M059J (cell line): ENCODE data around the gene ITGA6. TPM values are rescaled to one million over a fixed set of nuclear protein-coding genes. Genes with fewer than 3 reads are reported as not detected.

Experiments
- DNase-seq: peaks from one replicate; pipeline ENCODE4 v3.0.0-alpha.2; 2012; ENCODE audit warnings: low read depth
- total RNA-seq: library from RNA; depleted of rRNA; stranded (reverse); fragments of >200 nt; shearing (Covaris generic); gene quantifications from 2 replicates; pipeline ENCODE4 v1.2.3, GENCODE V29; 2014

Gene ITGA6
- total RNA-seq, 1 experiment from 2014 or later: 47.7 TPM

GRCh38 chr2:172416447-172417058, 10.8 kb upstream of the ITGA6 start:
- DNase-seq: no peak

DNA sequence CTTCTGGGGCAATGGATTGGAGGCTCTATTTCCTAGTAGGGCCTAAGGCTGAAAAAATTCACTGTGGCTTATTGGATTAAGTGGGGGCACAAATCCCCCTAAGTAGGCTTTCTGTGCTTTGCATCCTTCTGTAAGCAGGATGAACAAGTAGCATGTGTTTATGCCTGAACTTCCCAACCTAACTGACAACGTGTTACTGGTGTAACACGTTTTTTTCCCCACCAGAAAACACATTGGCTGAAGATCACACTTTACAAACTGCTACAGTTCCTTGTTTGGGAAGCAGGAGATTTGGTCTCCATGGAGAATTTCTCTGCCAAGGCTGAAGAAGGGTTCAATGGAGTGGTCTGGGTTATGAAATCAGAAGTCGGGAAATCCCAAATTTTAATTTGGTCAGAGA, 7.2 kb upstream of the ITGA6 start:
- no peak for DNase-seq

DNA sequence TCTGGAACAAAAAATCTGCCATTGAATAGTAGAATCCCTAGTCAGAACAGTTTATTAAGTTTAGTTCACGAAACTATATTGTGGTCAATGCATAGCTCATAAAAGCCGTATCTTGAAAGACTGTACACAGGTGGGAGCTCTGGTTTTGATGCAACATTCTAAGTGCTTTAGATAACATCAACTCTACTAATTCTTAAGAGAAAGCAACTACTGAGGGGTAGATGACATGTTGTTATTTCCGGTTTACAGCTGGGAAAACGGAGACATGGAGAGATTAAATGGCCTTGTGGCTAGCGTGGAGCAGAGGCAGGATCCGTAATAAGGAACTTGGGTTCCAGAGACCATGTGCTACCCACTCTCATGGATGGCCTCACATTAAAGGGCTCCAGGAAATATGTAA, 4.2 kb upstream of the ITGA6 start:
- no peak for DNase-seq

DNA sequence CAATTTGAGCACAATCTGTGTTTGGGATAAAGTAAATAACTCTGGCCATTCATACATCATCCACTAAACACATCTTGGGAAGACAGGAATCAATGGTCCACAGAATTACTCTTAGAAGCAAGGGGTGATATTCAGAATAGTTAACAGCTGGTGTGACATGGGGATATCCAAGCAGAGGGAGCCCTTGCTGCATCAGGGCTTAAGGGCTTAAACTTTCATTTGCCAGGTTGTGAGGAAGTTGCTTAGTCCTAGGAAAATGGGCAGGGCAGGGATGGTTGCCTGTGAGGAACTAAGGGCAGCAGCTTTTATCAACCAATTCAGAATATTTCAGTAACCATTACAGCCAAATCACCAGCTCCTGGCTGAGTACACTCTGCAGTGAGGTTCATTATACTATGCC, 2.0 kb upstream of the ITGA6 start:
- no peak for DNase-seq

DNA sequence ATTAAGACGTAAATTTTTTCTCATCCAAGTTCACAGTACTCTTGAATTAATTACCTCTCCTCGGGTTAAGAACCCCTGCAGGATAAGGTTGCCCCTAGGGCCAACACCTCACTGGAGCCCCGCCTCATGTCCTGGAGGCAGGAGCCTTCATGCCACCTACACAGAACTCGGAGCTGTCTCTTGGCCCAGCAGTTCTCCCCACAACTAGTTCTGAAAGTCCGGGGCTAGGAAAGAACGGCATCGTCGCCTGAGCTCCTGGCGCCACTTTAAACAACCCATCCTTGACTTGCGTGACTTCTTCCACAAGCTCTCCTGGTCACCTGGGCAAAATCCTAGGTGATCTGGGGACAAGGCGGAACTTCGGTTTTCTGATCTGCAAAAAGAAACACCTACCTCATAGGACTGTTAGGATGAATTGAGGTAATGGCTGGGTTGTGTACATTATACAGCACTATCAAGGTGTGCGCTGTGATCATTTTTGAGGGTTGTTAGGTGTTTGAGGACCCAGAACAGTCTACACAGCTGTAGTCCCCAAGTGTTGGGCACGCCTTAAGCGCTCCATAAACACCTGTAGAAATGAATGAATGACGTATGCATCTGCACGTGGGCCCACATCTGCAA, 641 bp upstream of the ITGA6 start:
- DNase-seq: no peak

DNA sequence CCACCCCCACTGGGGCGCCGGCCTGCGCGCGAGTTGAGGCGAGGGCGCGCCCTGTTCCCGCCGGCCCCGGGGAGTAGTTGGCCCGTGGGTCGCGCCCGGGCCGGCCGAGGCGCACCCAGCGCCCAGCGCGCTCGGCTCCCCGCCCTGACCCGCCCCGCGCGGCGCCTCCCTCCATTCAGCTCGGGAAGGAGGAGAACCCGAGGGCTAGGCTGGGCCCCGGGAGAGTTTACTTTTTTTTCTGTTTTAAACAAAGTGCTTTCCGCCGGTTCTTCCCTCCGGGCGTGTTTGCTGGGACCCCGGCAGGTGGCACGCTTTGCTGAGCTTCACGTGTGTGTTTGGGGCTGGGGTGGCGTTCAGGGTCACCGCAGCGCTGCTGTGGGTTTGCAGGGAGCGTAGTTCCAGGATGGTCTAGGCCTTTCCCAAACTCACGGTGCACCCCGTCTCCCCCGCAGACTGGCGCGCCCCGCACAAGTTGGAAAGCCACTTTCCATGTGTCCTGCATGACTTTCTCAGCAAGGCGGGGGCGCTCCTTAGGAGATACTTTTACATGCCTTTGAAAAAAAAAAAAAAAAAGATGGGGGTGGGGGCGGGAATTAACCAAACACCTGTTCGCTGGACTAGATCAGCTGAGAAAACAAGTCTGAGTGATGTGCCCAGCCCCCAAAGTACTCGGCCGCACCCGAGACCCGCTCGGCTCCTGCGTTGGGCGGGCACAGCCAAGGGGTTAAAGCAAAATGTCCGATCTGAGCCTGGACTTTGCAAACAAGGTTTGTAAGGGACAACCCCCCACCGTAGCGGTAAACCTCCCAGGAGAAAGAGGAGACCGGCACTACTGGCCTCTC, 825 bp downstream of the ITGA6 start:
- peak; percentile 45 for DNase-seq

GRCh38 chr2:172428832-172429210, 1.4 kb downstream of the ITGA6 start:
- DNase-seq: no peak

- DNase-seq: no peak
These were observed 2.0 kb downstream of the ITGA6 start for GRCh38 chr2:172429301-172429968.

- DNase-seq: no peak
These were observed 2.6 kb downstream of the ITGA6 start for GRCh38 chr2:172430027-172430426.

GRCh38 chr2:172430678-172431077, 3.3 kb downstream of the ITGA6 start:
- peak; percentile 43 for DNase-seq

GRCh38 chr2:172431463-172431862, 4.1 kb downstream of the ITGA6 start:
- DNase-seq: no peak

GRCh38 chr2:172431993-172432392, 4.6 kb downstream of the ITGA6 start:
- no peak for DNase-seq

DNA sequence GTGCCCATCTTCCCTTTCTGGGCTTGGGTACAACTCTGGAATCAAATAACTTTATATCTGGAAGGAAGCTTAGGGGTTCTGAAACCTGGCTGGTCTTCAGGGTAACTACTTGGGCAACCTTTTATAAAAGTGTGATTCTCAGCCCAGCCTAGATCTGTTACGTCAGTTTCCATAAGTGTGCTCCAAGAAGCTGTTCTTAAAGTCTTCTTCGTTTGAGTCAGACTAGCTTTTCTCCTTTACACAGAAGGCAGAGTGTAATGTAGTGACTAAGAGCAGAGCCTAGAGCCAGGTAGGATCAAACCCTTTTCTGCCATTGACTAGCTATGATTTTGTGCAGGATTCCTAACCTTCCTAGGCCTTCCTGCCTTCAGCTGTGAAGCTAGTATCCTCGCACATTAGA, 5.8 kb downstream of the ITGA6 start:
- DNase-seq: no peak

DNA sequence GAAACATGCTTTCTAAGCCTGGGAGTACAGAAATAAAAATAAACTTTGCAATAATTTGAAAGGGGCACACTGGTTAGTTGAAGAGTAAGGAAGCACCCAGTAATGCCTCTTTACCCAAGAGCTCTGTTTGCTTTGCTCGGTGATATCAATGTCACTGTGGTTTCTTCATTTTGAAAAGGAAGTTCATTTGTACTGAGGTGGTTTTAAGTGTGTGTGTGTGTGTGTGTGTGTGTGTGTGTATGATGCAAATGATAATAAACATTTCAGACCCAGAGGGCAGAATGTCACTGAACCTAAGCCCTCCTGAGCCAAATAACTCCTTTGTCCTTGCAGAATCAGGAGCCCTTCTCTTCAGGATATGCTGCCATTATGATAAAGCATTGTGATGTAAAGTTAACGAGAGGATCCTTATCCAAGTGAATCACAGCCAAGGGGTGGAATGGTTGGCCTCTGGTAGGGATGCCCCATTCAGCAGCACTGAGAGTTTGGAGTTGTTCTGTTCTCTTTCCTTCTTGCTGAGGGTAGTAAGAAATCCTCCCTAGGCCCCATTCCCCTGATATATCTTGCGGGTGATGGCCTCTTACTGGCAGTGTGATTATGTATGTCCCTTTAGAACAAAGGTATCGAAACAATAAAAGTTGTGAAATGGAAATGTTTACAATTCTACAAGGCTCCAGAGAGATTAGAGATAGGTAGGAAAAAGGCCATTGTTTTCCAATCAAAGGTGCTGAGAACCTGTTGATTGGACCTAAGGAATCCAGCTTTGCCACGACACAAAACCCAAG, 7.6 kb downstream of the ITGA6 start:
- peak; percentile 70 for DNase-seq

GRCh38 chr2:172435606-172435911, 8.2 kb downstream of the ITGA6 start:
- DNase-seq: no peak

DNA sequence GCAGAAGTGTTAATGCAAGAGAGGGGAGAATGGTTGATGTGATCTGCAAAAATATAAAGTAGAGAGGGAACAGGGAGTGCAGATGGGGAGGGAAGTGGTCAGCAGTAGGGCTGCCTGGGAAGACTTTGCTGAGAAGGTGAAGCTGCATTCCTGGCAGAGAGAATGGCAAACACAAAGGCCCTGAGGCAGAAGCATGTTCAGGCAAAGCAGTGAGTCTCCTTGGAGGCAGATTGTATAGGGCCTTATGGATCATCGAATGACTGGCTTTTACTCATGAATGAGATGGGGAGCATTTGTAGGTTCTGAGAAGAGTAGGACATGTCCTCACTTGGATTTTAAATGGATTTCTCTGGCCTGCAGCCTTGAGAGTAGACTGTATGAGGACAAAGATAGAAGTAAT, 9.5 kb downstream of the ITGA6 start:
- DNase-seq: no peak

DNA sequence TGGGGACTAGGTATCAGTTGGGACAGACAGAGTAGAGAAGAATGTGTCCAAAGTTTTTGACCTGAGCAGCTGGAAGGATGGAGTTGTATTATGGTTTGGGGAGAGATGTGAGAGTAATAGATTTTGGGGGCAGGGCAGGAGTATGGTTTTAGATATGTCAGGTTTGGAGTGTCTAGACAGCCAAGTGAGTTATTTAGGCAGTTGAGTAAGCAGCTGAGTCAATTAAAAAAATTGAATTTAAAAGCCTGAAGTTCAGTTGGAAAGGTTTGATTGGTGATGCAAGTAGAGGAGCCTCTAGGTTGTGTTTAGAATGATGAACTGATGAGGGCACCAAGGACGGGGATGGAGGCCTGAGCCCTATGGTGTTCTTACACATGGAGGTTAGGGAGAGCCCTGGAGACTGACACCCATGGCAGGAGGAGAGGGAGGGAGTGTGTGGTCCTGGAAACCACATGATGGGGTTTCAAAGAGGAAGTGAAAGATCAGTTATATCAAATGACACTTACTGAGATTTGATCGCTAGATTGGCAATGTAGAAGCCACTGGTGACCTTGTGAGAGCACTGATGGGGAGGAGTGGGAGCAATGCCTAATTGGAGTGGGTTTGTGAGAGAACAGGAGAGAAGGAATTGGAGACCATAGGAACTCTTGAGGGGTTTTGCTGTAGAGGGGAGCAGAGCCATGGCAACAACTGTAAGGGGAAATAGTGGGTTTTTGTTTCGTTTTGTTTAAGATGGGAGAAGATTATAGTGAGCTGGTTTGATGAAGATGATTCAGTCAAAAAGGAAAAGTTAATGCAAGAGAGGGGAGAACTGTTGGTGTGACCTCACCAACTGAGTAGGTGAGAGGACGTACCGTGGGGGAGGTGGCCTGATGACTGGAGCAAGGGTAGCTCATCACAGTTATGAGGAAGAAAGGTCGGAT, 10.3 kb downstream of the ITGA6 start:
- DNase-seq: peak; percentile 57

DNA sequence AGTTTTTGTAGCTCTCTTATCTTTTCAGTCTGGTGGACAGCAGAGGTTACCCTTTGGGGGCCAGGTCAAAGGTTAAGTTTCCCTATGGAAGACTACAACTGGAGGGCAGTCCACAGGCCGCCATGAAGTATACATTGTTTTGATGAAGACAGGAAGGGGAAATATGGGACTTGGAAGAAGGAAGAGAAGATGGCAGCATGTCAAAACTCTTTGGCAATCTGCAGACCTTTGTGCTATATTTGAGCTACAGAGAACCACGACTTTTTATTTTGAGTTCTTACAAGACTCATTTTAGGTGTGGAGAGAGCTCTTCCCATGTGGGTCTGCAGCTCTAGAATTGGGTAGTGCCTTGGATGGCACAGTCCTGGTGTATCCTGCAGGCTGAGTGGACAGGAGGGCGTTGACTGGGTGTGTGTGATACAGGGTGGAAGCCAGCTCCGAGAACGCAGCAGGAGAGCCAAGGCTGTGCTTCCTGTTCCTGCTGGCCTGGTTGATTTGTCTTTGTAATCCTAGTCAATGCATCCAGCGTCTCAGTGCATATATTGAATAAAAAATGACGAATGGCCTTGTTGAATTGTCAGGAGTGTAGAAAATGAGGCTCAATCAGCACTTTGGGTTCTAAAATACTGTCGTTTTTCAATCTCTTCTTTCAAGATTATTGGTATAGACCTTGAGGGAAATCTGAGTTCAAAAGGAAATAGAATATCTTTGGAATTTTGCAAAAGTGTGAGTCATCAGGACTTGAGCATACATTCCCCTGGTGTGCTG, 11.5 kb downstream of the ITGA6 start:
- peak; percentile 68 for DNase-seq

- no peak for DNase-seq
These were observed 12.1 kb downstream of the ITGA6 start for GRCh38 chr2:172439509-172439860.

DNA sequence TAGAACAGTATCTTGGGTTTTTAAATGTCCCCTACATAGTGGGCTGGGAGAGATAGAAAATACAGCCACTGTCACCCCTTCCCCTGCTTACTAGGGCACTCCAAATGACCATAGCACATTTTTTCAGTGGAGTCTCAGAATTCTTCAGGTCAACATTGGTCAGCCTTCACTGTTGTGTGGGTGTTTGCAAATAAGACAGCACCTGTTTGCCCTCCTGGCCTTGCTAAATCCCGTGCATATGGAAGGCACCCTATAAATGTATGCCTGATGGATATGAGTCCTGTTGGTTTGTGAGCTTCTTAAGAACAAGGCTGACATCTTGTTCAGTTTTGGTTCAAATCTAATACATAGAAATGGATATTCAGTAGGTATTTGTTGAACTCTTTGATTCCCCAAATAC, 12.5 kb downstream of the ITGA6 start:
- DNase-seq: no peak
